ENCODE measurements around the gene ANKRD12.

The ANKRD12 gene

GRCh38 chr18:9281780-9282179 is 145.2 kb downstream of the ANKRD12 start:
- Histone ChIP-seq H3K27me3 (replicated peaks; ENCODE audit: control insufficient read depth, insufficient read depth, low read length) (no peaks in the 10 kb centered on the region), H3K4me3 (replicated peaks; ENCODE audit: low read depth, low read length) (no peak overlapping the region), H3K36me3 (ENCODE audit: control insufficient read depth, insufficient read depth, low read length) (peaks cover 4% of the 10 kb centered on the region; the same call in 1 of the 2 replicates)
- DNase-seq (ENCODE audit: extremely low read depth, insufficient read length): no peak
- no peak for TF ChIP-seq CTCF (IDR thresholded peaks at IDR 0.05; ENCODE audit: insufficient read depth, low read length, poor library complexity, severe bottlenecking)

- no peak overlapping the region for H3K4me3 ChIP-seq (replicated peaks; ENCODE audit: low read depth, low read length)
- TF ChIP-seq CTCF (IDR thresholded peaks at IDR 0.05; ENCODE audit: insufficient read depth, low read length, poor library complexity, severe bottlenecking): no peak
- peaks cover 3% of the 10 kb centered on the region; the same call in 1 of the 2 replicates for H3K36me3 ChIP-seq (ENCODE audit: control insufficient read depth, insufficient read depth, low read length)
- no peaks in the 10 kb centered on the region for H3K27me3 ChIP-seq (replicated peaks; ENCODE audit: control insufficient read depth, insufficient read depth, low read length)
- DNase-seq (ENCODE audit: extremely low read depth, insufficient read length): no peak
These were observed 147.2 kb downstream of the ANKRD12 start for GRCh38 chr18:9283791-9284190.

GRCh38 chr18:9285604-9286003 is 149.0 kb downstream of the ANKRD12 start:
- Histone ChIP-seq H3K27me3 (replicated peaks; ENCODE audit: control insufficient read depth, insufficient read depth, low read length) (no peaks in the 10 kb centered on the region), H3K4me3 (replicated peaks; ENCODE audit: low read depth, low read length) (no peak overlapping the region), H3K36me3 (ENCODE audit: control insufficient read depth, insufficient read depth, low read length) (no peaks in the 10 kb centered on the region)
- no peak for DNase-seq (ENCODE audit: extremely low read depth, insufficient read length)
- TF ChIP-seq CTCF (IDR thresholded peaks at IDR 0.05; ENCODE audit: insufficient read depth, low read length, poor library complexity, severe bottlenecking): no peak

GRCh38 chr18:9287036-9287435 is 150.5 kb downstream of the ANKRD12 start:
- Histone ChIP-seq H3K4me3 (replicated peaks; ENCODE audit: low read depth, low read length) (no peak overlapping the region), H3K27me3 (replicated peaks; ENCODE audit: control insufficient read depth, insufficient read depth, low read length) (no peaks in the 10 kb centered on the region), H3K36me3 (ENCODE audit: control insufficient read depth, insufficient read depth, low read length) (no peaks in the 10 kb centered on the region)
- no peak for DNase-seq (ENCODE audit: extremely low read depth, insufficient read length)
- no peak for TF ChIP-seq CTCF (IDR thresholded peaks at IDR 0.05; ENCODE audit: insufficient read depth, low read length, poor library complexity, severe bottlenecking)

GRCh38 chr18:9289698-9290097 is 153.1 kb downstream of the ANKRD12 start:
- H3K27me3 ChIP-seq (replicated peaks; ENCODE audit: control insufficient read depth, insufficient read depth, low read length): no peaks in the 10 kb centered on the region
- H3K36me3 ChIP-seq (ENCODE audit: control insufficient read depth, insufficient read depth, low read length): no peaks in the 10 kb centered on the region
- no peak overlapping the region for H3K4me3 ChIP-seq (replicated peaks; ENCODE audit: low read depth, low read length)
- no peak for TF ChIP-seq CTCF (IDR thresholded peaks at IDR 0.05; ENCODE audit: insufficient read depth, low read length, poor library complexity, severe bottlenecking)
- DNase-seq (ENCODE audit: extremely low read depth, insufficient read length): no peak

GRCh38 chr18:9290156-9290555 is 153.6 kb downstream of the ANKRD12 start:
- no peak for TF ChIP-seq CTCF (IDR thresholded peaks at IDR 0.05; ENCODE audit: insufficient read depth, low read length, poor library complexity, severe bottlenecking)
- no peaks in the 10 kb centered on the region for H3K36me3 ChIP-seq (ENCODE audit: control insufficient read depth, insufficient read depth, low read length)
- no peaks in the 10 kb centered on the region for H3K27me3 ChIP-seq (replicated peaks; ENCODE audit: control insufficient read depth, insufficient read depth, low read length)
- no peak overlapping the region for H3K4me3 ChIP-seq (replicated peaks; ENCODE audit: low read depth, low read length)
- DNase-seq (ENCODE audit: extremely low read depth, insufficient read length): no peak
